Fibroblast of lung (primary cell): ENCODE results near the gene ARPIN. TPM values are rescaled to one million over a fixed set of nuclear protein-coding genes. Genes with fewer than 3 reads are reported as not detected.
"Not testable (repeated sequence)": the region's sequence is repeated elsewhere in the genome, so short reads cannot be mapped to it uniquely, and the experiment has no call there.

ENCODE experiments used
- DNase-seq, 2 donors: peaks; one replicate each; pipeline versions ENCODE4 v3.0.0 to v3.0.0-alpha.2; 2010; ENCODE audit warnings: low read depth in 2 of 2
- H2AFZ ChIP-seq: 2 replicates; pipeline ENCODE4 v1.5.1; 2012; ENCODE audit warnings: low read length, control low read depth, inconsistent platforms
- H3K27ac ChIP-seq: 2 replicates; pipeline ENCODE4 v1.5.1; 2011; ENCODE audit warnings: low read length, control low read depth; ENCODE audit not compliant: insufficient read depth
- H3K27me3 ChIP-seq: 2 replicates; pipeline ENCODE4 v1.5.1; 2011; ENCODE audit warnings: mild to moderate bottlenecking, low read length; ENCODE audit not compliant: control insufficient read depth, insufficient read depth
- H3K36me3 ChIP-seq: 2 replicates; pipeline ENCODE4 v1.5.1; 2011; ENCODE audit warnings: low read length; ENCODE audit not compliant: control insufficient read depth, insufficient read depth
- H3K4me1 ChIP-seq: 2 replicates; pipeline ENCODE4 v1.5.1; 2011; ENCODE audit warnings: low read length; ENCODE audit not compliant: control insufficient read depth, insufficient read depth; ENCODE audit errors: extremely low read depth
- H3K4me2 ChIP-seq: 2 replicates; pipeline ENCODE4 v1.5.1; 2011; ENCODE audit warnings: low read length, control low read depth; ENCODE audit not compliant: insufficient read depth; ENCODE audit errors: extremely low read depth
- H3K4me3 ChIP-seq, 4 experiments: fragments of 200-600 bp in 1 of 4; sonication (generic) in 1 of 4; replicated peaks in 1 of 4; 2 replicates each; pipeline ENCODE4 v1.5.1; 2011 to 2016; ENCODE audit warnings: low read length in 4 of 4, low read depth in 3 of 4, mild to moderate bottlenecking in 3 of 4, control low read depth in 2 of 4, inconsistent platforms in 1 of 4, mixed read lengths in 1 of 4; ENCODE audit not compliant: insufficient read depth in 1 of 4; ENCODE audit errors: control extremely low read depth in 1 of 4
- H3K79me2 ChIP-seq: 2 replicates; pipeline ENCODE4 v1.5.1; 2012; ENCODE audit warnings: mild to moderate bottlenecking, low read length, inconsistent platforms; ENCODE audit not compliant: control insufficient read depth, insufficient read depth
- H3K9ac ChIP-seq: 2 replicates; pipeline ENCODE4 v1.5.1; 2011; ENCODE audit warnings: mild to moderate bottlenecking, low read length, control low read depth; ENCODE audit not compliant: insufficient read depth
- H3K9me3 ChIP-seq: 2 replicates; pipeline ENCODE4 v1.5.1; 2012; ENCODE audit warnings: low read depth, low read length; ENCODE audit not compliant: control insufficient read depth, insufficient read depth
- H4K20me1 ChIP-seq: 2 replicates; pipeline ENCODE4 v1.5.1; 2011; ENCODE audit warnings: low read length; ENCODE audit not compliant: control insufficient read depth, insufficient read depth; ENCODE audit errors: extremely low read depth
- EZH2 ChIP-seq: IDR thresholded peaks from 2 replicates; pipeline ENCODE4 v1.5.1; 2012; ENCODE audit warnings: low read length, control low read depth, mild to moderate bottlenecking; ENCODE audit errors: missing control alignments
- polyA minus RNA-seq: library from RNA; depleted of rRNA, polyadenylated mRNA; stranded (reverse); fragments of >200 nt; gene quantifications from 2 replicates; pipeline ENCODE4 v1.2.3, GENCODE V29; 2011; ENCODE audit warnings: low replicate concordance
- polyA plus RNA-seq, 2 donors: library from polyadenylated mRNA; depleted of rRNA in 1 of 2; stranded (reverse) in 1 of 2; unstranded in 1 of 2; fragments of >200 nt; gene quantifications; 2 replicates each; pipeline ENCODE4 v1.2.1, GENCODE V29; 2011 to 2012; ENCODE audit warnings: missing spikeins in 1 of 2
- total RNA-seq: library from RNA; depleted of rRNA; stranded (reverse); fragments of >200 nt; gene quantifications from 2 replicates; pipeline ENCODE4 v1.2.1, GENCODE V29; 2014
- TF ChIP-seq, protein P1 (sequence below), 2 donors: IDR thresholded peaks in 1 of 2; conservative IDR thresholded peaks in 1 of 2; 1 replicate in 1 of 2; 2 replicates in 1 of 2; pipeline ENCODE4 v1.5.1; 2011 to 2012; ENCODE audit warnings: low read length in 2 of 2, control low read depth in 1 of 2, inconsistent platforms in 1 of 2, low read depth in 1 of 2, mild to moderate bottlenecking in 1 of 2

Gene ARPIN
- total RNA-seq (13.2 and 13.9 TPM in 2 replicates), polyA plus RNA-seq (13.4 and 16.6 TPM in 2 replicates), polyA minus RNA-seq (7.8 and 17.2 TPM in 2 replicates)
- polyA plus RNA-seq (2012), result 13.1 and 15.1 TPM in 2 replicates

DNA sequence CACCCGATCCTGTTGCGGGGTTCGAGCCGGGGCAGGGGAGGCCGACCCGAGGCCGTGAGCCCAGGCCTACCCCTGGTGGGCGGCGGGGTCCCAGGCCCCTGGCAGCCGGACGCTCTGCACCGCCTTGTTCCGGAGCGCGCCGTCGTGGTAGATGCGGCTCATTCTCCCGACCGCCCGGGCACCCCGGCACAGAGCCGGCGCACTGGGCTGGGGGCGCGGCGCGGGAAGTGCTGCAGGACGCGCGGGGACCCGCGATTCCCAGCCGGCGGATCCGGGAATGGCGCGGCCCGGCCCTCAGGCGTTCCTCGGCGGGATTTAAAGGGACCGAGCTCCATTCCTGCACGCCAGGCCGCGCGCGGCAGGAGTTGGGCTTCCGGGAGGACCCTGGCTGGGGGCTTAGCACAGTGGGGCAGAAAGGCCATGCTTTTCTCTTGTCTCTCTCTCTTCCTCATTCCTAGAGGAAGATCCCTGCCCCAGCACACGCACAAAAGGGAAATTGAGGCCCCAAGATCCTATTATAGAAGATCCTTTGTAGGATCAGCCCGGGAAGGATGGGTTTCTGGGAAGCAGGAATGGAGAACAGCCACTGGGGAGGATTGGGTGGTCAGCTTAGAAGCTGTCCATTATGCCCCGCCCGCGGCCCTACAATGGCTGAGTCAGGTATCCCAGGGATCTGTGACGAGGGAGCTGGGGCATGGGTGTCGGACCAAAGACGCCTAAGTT lies at the start of gene ARPIN:
ARPIN (minus strand) TSS at position 279 of the 723 bp plus-strand sequence; CDS start at position 162, 117 bp downstream.
- H3K36me3 ChIP-seq, result peaks cover 3% of the 10 kb centered on the region
- H2AFZ ChIP-seq, result peak within 1 kb of the TSS; percentile 96
- no peaks in the 10 kb centered on the region for H3K79me2 ChIP-seq
- H3K4me2 ChIP-seq, result peak within 1 kb of the TSS; percentile 94
- H3K27me3 ChIP-seq, result no peaks in the 10 kb centered on the region
- no peaks in the 10 kb centered on the region for H4K20me1 ChIP-seq
- H3K4me3 ChIP-seq, result peak within 1 kb of the TSS; percentile 64 to 81 (median 70)
- no peaks in the 10 kb centered on the region for H3K4me1 ChIP-seq
- no peaks in the 10 kb centered on the region for H3K9me3 ChIP-seq
- peak; percentile 55 to 59 for DNase-seq
- H3K27ac ChIP-seq, result peak within 1 kb of the TSS; percentile 34
- H3K9ac ChIP-seq, result peak within 1 kb of the TSS; percentile 58
- no peak for TF ChIP-seq EZH2
- TF ChIP-seq, protein P1, sequence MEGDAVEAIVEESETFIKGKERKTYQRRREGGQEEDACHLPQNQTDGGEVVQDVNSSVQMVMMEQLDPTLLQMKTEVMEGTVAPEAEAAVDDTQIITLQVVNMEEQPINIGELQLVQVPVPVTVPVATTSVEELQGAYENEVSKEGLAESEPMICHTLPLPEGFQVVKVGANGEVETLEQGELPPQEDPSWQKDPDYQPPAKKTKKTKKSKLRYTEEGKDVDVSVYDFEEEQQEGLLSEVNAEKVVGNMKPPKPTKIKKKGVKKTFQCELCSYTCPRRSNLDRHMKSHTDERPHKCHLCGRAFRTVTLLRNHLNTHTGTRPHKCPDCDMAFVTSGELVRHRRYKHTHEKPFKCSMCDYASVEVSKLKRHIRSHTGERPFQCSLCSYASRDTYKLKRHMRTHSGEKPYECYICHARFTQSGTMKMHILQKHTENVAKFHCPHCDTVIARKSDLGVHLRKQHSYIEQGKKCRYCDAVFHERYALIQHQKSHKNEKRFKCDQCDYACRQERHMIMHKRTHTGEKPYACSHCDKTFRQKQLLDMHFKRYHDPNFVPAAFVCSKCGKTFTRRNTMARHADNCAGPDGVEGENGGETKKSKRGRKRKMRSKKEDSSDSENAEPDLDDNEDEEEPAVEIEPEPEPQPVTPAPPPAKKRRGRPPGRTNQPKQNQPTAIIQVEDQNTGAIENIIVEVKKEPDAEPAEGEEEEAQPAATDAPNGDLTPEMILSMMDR (conservative IDR thresholded peaks at IDR 0.05 in 1 of 2, IDR thresholded peaks at IDR 0.05 in 1 of 2; ENCODE audit: low read depth in 1 of 2, low read length in 2 of 2), result no peak

DNA sequence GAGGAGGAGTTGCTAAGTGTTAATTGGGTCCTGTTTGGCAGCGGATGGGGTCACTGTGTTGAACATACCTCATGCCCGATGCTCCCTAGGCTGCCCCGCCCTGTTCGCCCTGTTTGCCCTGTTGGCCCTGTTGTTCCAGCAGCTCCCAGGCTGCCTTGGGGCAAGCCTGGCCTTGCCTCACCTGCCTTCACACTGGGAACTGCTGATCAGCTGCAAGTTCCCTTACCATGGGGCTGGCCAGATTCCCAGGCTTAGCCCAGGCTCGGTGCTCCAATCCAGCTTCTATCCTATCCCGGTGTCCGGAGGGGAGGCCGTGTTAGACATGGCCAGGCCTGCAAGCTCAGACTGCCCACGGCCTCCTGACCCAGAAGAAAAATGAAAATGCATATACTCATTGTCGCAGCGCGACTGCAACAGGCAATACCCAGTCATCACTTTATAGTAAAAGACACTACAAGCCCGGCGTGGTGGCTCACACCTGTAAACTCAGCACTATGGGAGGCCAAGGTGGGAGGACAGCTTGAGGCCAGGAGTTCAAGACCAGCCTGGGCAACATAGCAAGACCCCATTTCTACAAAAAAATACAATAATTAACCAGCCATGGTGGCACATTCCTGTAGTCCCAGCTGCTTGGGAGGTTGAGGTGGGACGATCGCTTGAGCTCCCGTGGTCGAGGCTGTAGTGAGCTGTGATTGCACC lies 45.5 kb upstream of the ARPIN start:
- no peak overlapping the region for H2AFZ ChIP-seq
- no peak for TF ChIP-seq EZH2
- TF ChIP-seq, protein P1 (conservative IDR thresholded peaks at IDR 0.05 in 1 of 2, IDR thresholded peaks at IDR 0.05 in 1 of 2; ENCODE audit: low read depth in 1 of 2, low read length in 2 of 2), result no peak
- H3K27me3 ChIP-seq, result no peaks in the 10 kb centered on the region
- no peak overlapping the region for H3K4me3 ChIP-seq
- H3K27ac ChIP-seq, result no peak overlapping the region
- no peaks in the 10 kb centered on the region for H3K79me2 ChIP-seq
- DNase-seq, result no peak
- H3K4me2 ChIP-seq, result no peak overlapping the region
- no peaks in the 10 kb centered on the region for H4K20me1 ChIP-seq
- no peak overlapping the region for H3K9ac ChIP-seq
- H3K4me1 ChIP-seq, result no peaks in the 10 kb centered on the region
- H3K9me3 ChIP-seq, result no peaks in the 10 kb centered on the region
- H3K36me3 ChIP-seq, result no peaks in the 10 kb centered on the region

GRCh38 chr15:89955449-89955998 lies 42.8 kb upstream of the ARPIN start:
- not testable (repeated sequence) for H3K9me3 ChIP-seq, H3K79me2 ChIP-seq, DNase-seq, H2AFZ ChIP-seq, H4K20me1 ChIP-seq, H3K36me3 ChIP-seq, H3K4me1 ChIP-seq, H3K4me2 ChIP-seq, H3K9ac ChIP-seq, H3K27me3 ChIP-seq, H3K4me3 ChIP-seq, H3K27ac ChIP-seq
